ENCODE measurements around the gene OR6S1. TPM values are rescaled to one million over a fixed set of nuclear protein-coding genes. Genes with fewer than 3 reads are reported as not detected.
A peak's percentile ranks its signal among the peaks of the same experiment; 100 is the strongest.

Gene OR6S1
- total RNA-seq, 1 donor from 2014 or later: not detected

DNA sequence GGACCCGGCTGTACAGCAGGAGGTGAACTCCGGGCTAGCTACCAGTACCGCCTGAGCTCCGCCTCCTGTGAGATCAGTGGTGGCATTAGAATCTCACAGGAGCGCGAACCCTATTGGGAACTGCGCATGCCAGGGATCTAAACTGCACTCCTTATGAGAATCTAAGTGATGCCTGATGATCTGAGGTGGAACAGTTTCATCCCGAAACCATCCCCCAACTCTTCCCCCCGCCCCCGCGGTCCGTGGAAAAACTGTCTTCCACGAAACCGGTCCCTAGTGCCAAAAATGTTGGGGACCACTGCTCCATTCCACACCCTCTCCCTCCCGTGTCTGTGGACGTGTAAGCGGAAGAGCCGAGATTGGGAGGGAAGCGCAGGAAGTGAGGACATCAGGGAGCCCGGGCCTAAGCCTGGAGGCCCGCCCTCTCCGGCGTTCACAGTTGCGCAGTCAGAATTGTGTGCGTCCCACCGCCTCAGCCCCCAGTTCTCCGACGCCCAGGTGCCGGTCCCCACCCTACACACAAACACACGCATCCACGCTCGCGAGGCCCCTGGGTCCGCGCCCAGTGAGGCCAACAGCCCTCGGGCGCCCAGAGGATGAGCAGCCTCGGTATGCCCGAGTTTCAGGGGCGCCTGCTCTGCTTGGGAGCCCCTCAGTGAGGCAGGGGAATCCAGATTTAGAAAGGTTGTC lies 41.1 kb upstream of the OR6S1 start:
- no peaks in the 10 kb centered on the region for H3K9me3 ChIP-seq
- intact Hi-C loops (cut with DNase I): loop anchor here (5.0 kb wide), 4 partner anchors 50 to 340 kb away; partner anchors contain the start of genes PARP2, PIP4P1 and TEP1
- H3K27me3 ChIP-seq: no peaks in the 10 kb centered on the region
- H3K4me3 ChIP-seq: peak overlapping the region; percentile 67 to 79
- DNase-seq (ENCODE audit: extremely low spot score in 2 of 2): peak in 1 of 2 donors; percentile 97
- peaks cover 43% of the 10 kb centered on the region for H3K4me1 ChIP-seq
- H3K27ac ChIP-seq: peak overlapping the region; percentile 99
- no peaks in the 10 kb centered on the region for H3K36me3 ChIP-seq
- TF ChIP-seq, protein P1, sequence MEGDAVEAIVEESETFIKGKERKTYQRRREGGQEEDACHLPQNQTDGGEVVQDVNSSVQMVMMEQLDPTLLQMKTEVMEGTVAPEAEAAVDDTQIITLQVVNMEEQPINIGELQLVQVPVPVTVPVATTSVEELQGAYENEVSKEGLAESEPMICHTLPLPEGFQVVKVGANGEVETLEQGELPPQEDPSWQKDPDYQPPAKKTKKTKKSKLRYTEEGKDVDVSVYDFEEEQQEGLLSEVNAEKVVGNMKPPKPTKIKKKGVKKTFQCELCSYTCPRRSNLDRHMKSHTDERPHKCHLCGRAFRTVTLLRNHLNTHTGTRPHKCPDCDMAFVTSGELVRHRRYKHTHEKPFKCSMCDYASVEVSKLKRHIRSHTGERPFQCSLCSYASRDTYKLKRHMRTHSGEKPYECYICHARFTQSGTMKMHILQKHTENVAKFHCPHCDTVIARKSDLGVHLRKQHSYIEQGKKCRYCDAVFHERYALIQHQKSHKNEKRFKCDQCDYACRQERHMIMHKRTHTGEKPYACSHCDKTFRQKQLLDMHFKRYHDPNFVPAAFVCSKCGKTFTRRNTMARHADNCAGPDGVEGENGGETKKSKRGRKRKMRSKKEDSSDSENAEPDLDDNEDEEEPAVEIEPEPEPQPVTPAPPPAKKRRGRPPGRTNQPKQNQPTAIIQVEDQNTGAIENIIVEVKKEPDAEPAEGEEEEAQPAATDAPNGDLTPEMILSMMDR (IDR thresholded peaks at IDR 0.05): no peak
- TF ChIP-seq POLR2A (IDR thresholded peaks at IDR 0.05) (peak; percentile 47 to 98), POLR2AphosphoS5 (IDR thresholded peaks at IDR 0.05; ENCODE audit: insufficient read depth in 1 of 2, low read depth in 1 of 2) (peak; percentile 64 to 98)

DNA sequence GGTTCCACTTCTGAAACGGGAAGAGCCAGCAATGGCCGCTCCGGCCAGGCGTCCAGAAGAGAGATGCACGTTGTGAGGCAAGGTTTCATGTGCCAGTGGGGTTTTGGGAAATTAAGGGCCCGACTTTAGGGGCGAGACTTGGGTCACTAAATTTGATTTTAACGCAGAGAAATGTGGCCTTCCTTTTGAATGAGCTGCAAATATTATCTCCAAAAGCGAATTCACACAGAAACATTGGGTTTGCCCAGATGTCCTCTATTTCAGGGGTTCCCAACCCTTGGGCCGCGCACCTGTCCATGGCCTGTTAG lies 40.6 kb upstream of the OR6S1 start:
- Histone ChIP-seq H3K27ac (peak overlapping the region; percentile 99), H3K4me3 (peak overlapping the region; percentile 67 to 79), H3K36me3 (no peaks in the 10 kb centered on the region), H3K27me3 (no peaks in the 10 kb centered on the region), H3K4me1 (peaks cover 38% of the 10 kb centered on the region), H3K9me3 (no peaks in the 10 kb centered on the region)
- intact Hi-C loops (cut with DNase I): loop anchor here (5.0 kb wide), 4 partner anchors 50 to 340 kb away; partner anchors contain the start of genes PARP2, PIP4P1 and TEP1
- DNase-seq (ENCODE audit: extremely low spot score in 2 of 2): no peak
- no peak for TF ChIP-seq POLR2A (IDR thresholded peaks at IDR 0.05)
- no peak for TF ChIP-seq POLR2AphosphoS5 (IDR thresholded peaks at IDR 0.05; ENCODE audit: insufficient read depth in 1 of 2, low read depth in 1 of 2)
- TF ChIP-seq, protein P1 (IDR thresholded peaks at IDR 0.05): no peak

- DNase-seq (ENCODE audit: extremely low spot score in 2 of 2): peak in 1 of 2 donors; percentile 98
- Histone ChIP-seq H3K4me1 (peaks cover 32% of the 10 kb centered on the region), H3K36me3 (no peaks in the 10 kb centered on the region), H3K9me3 (no peaks in the 10 kb centered on the region), H3K4me3 (peak overlapping the region; percentile 67 to 79), H3K27me3 (no peaks in the 10 kb centered on the region), H3K27ac (peak overlapping the region; percentile 99)
- TF ChIP-seq POLR2AphosphoS5 (IDR thresholded peaks at IDR 0.05; ENCODE audit: insufficient read depth in 1 of 2, low read depth in 1 of 2): peak in 1 of 2 donors; percentile 85
- TF ChIP-seq, protein P1 (IDR thresholded peaks at IDR 0.05): no peak
- no peak for TF ChIP-seq POLR2A (IDR thresholded peaks at IDR 0.05)
- intact Hi-C loops (cut with DNase I): loop anchor here (5.0 kb wide), 4 partner anchors 49 to 339 kb away; partner anchors contain the start of genes PARP2, PIP4P1 and TEP1
Observed at GRCh38 chr14:20681348-20682126, 40.0 kb upstream of the OR6S1 start.

DNA sequence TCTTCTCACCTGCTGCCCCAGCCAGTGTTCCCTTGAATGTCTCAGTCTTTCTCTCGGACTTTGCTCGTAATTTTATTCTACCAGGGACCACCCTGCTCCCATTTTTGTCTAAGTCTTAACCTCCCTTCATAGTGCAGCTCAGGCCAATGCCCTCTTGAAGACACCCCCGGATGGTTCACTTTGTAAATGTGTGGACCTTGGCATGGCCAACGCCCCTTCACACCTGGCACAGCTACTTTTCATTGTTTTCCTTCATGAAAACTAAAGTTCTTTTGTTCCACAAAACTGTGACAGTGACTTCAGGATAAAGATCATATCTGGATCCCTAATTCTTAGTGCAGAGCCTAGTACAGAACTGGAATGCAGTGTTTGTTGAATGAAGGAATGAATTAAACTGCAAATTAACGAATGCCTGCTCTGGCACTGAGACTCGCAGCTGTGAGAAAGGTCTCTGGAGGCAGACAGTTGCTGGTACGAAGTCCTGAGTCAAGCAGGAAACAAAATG lies 39.4 kb upstream of the OR6S1 start:
- peaks cover 26% of the 10 kb centered on the region for H3K4me1 ChIP-seq
- DNase-seq (ENCODE audit: extremely low spot score in 2 of 2): no peak
- intact Hi-C loops (cut with DNase I): loop anchor here (5.0 kb wide), 4 partner anchors 49 to 339 kb away; partner anchors contain the start of genes PARP2, PIP4P1 and TEP1

More for the DNA sequence above, 39.4 kb upstream of the OR6S1 start:
- H3K4me3 ChIP-seq: peak overlapping the region; percentile 67 to 79
- no peaks in the 10 kb centered on the region for H3K27me3 ChIP-seq
- peak overlapping the region; percentile 99 for H3K27ac ChIP-seq
- no peaks in the 10 kb centered on the region for H3K9me3 ChIP-seq
- TF ChIP-seq POLR2AphosphoS5 (IDR thresholded peaks at IDR 0.05; ENCODE audit: insufficient read depth in 1 of 2, low read depth in 1 of 2): no peak
- no peak for TF ChIP-seq POLR2A (IDR thresholded peaks at IDR 0.05)
- TF ChIP-seq, protein P1 (IDR thresholded peaks at IDR 0.05): no peak
- H3K36me3 ChIP-seq: no peaks in the 10 kb centered on the region

All from vagina (tissue), 2 donors.